OCI-LY7 (cell line): ENCODE data around the gene NUDCD3. TPM values are rescaled to one million over a fixed set of nuclear protein-coding genes. Genes with fewer than 3 reads are reported as not detected.

Experiments used
- BruUV-seq: library from RNA; stranded (reverse); fragments of 400-500 nt; replicated peaks from 2 replicates; lab custom pipeline; 2021; lab: Mats Ljungman, UMichigan
- CTCF ChIA-PET: fragments of 300-600 bp; sonication (Branson Sonifier 250); formaldehyde crosslinking; loops from one replicate; lab custom pipeline; 2022; ENCODE audit warnings: antibody characterized with exemption; ENCODE audit not compliant: unreplicated experiment; lab: Charles Lee
- POLR2A ChIA-PET: fragments of 300-600 bp; sonication (Branson Sonifier 250); formaldehyde crosslinking; loops from one replicate; lab custom pipeline; 2022; ENCODE audit warnings: antibody characterized with exemption; lab: Charles Lee
- DNase-seq: peaks from one replicate; pipeline ENCODE4 v3.0.0-alpha.2; 2015; ENCODE audit warnings: low spot score
- H2AFZ ChIP-seq: fragments of 200-600 bp; sonication (generic), shearing (Covaris generic); 2 replicates; pipeline ENCODE4 v1.6.1; 2014; ENCODE audit warnings: mild to moderate bottlenecking, antibody characterized with exemption, low read length, moderate library complexity
- H3K27ac ChIP-seq: fragments of 200-600 bp; sonication (generic); 2 replicates; pipeline ENCODE4 v1.5.1; 2014; ENCODE audit warnings: mixed run types, low read depth, mild to moderate bottlenecking, moderate library complexity, low read length, inconsistent platforms; ENCODE audit not compliant: poor library complexity, severe bottlenecking
- H3K36me3 ChIP-seq: fragments of 200-600 bp; sonication (generic); 2 replicates; pipeline ENCODE4 v1.6.1; 2014; ENCODE audit warnings: mild to moderate bottlenecking, antibody characterized with exemption, low read length, moderate library complexity, mixed read lengths; ENCODE audit not compliant: insufficient read depth
- H3K4me1 ChIP-seq: fragments of 200-600 bp; sonication (generic); 2 replicates; pipeline ENCODE4 v1.5.1; 2014; ENCODE audit warnings: mild to moderate bottlenecking, low read length; ENCODE audit not compliant: insufficient read depth, poor library complexity, severe bottlenecking
- H3K4me2 ChIP-seq: fragments of 200-600 bp; sonication (generic); 2 replicates; pipeline ENCODE4 v1.6.1; 2014; ENCODE audit warnings: mild to moderate bottlenecking, low read length
- H3K4me3 ChIP-seq: fragments of 200-600 bp; sonication (generic); 2 replicates; pipeline ENCODE4 v1.5.1; 2014; ENCODE audit warnings: mild to moderate bottlenecking, low read depth, low read length; ENCODE audit not compliant: poor library complexity, severe bottlenecking
- H3K79me2 ChIP-seq: fragments of 200-600 bp; sonication (generic); 2 replicates; pipeline ENCODE4 v1.6.1; 2016; ENCODE audit warnings: low read depth, mild to moderate bottlenecking, low read length, moderate library complexity, mixed read lengths; ENCODE audit not compliant: insufficient read depth
- H3K9me2 ChIP-seq: fragments of 200-600 bp; sonication (generic); 2 replicates; pipeline ENCODE4 v1.6.1; 2016; ENCODE audit warnings: mild to moderate bottlenecking, low read length, mixed read lengths; ENCODE audit not compliant: insufficient read depth
- H3K9me3 ChIP-seq: fragments of 200-600 bp; sonication (generic); 2 replicates; pipeline ENCODE4 v1.6.1; 2014; ENCODE audit warnings: mild to moderate bottlenecking, mixed run types, low read length, mixed read lengths
- H4K20me1 ChIP-seq: fragments of 200-600 bp; sonication (generic); 2 replicates; pipeline ENCODE4 v1.6.1; 2014; ENCODE audit warnings: mild to moderate bottlenecking, antibody characterized with exemption, low read length, moderate library complexity, mixed read lengths; ENCODE audit not compliant: insufficient read depth
- EZH2phosphoT487 ChIP-seq: fragments of 200-600 bp; sonication (generic); IDR thresholded peaks from 2 replicates; pipeline ENCODE4 v1.6.1; 2018; ENCODE audit warnings: low read depth, borderline replicate concordance, mild to moderate bottlenecking, mixed run types, antibody characterized with exemption, low read length, moderate library complexity, mixed read lengths
- intact Hi-C: fragments of 100-400 bp; cut with micrococcal nuclease; formaldehyde crosslinking; loops from one replicate; pipeline ENCODE4 v1.10.0; 2022; ENCODE audit not compliant: unreplicated experiment
- total RNA-seq, 2 experiments: library from RNA; depleted of rRNA in 1 of 2; stranded (reverse); fragments of >200 nt in 1 of 2; shearing (Covaris generic) in 1 of 2; gene quantifications; 2 replicates each; pipeline ENCODE4 v1.2.3, GENCODE V29; 2014 to 2022
- TF ChIP-seq, protein P1 (sequence below): fragments of 200-600 bp; sonication (generic); conservative IDR thresholded peaks from 2 replicates; pipeline ENCODE4 v1.5.1; 2014; ENCODE audit warnings: mild to moderate bottlenecking, antibody characterized with exemption, low read length, moderate library complexity, mixed read lengths

Gene NUDCD3
- total RNA-seq, 2 experiments from 2014 or later: 57.0 to 108 TPM

DNA sequence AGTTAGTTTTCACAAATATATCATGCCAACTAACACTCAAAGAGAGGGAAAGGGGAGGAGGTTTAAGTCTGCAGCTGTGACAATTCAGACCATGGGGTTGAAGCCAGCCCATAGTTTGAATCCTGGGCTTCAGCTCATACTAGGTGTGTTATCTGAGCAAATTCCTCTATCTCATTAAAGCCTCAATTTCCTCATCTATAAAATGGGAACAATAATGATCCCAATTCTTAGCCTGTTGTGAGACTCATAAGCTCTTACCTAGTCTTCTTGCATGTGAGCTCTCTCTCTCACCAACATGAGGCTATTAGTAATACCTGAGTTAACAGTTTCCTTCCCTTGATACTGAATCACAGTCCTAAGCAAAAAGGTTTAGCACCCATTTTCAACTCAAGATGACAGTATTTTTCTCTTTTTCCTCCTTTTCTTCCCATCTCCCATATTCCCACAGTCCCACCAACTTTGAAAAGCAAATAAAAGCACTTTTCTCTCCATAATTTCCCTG is 49.8 kb downstream of the NUDCD3 start:
- no peak for DNase-seq
- no peaks in the 10 kb centered on the region for H4K20me1 ChIP-seq
- no peak overlapping the region for H2AFZ ChIP-seq
- intact Hi-C loops: no loop called here
- TF ChIP-seq, protein P1, sequence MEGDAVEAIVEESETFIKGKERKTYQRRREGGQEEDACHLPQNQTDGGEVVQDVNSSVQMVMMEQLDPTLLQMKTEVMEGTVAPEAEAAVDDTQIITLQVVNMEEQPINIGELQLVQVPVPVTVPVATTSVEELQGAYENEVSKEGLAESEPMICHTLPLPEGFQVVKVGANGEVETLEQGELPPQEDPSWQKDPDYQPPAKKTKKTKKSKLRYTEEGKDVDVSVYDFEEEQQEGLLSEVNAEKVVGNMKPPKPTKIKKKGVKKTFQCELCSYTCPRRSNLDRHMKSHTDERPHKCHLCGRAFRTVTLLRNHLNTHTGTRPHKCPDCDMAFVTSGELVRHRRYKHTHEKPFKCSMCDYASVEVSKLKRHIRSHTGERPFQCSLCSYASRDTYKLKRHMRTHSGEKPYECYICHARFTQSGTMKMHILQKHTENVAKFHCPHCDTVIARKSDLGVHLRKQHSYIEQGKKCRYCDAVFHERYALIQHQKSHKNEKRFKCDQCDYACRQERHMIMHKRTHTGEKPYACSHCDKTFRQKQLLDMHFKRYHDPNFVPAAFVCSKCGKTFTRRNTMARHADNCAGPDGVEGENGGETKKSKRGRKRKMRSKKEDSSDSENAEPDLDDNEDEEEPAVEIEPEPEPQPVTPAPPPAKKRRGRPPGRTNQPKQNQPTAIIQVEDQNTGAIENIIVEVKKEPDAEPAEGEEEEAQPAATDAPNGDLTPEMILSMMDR: no peak
- TF ChIP-seq EZH2phosphoT487: no peak
- peaks cover 6% of the 10 kb centered on the region; the same call in 1 of the 2 replicates for H3K79me2 ChIP-seq
- H3K9me2 ChIP-seq: no peaks in the 10 kb centered on the region
- no peak overlapping the region for H3K27ac ChIP-seq
- no peak overlapping the region for H3K4me3 ChIP-seq
- no peak overlapping the region for H3K4me2 ChIP-seq
- ChIA-PET POLR2A (interaction anchor here (0.7 kb wide), 2 partner anchors 8 to 16 kb away, joined by 4 to 5 read pairs; no protein-coding TSS in a partner anchor), CTCF (no interaction called here)
- no TSS peak for BruUV-seq
- H3K9me3 ChIP-seq: peaks cover 12% of the 10 kb centered on the region
- no peaks in the 10 kb centered on the region for H3K4me1 ChIP-seq
- H3K36me3 ChIP-seq: peaks cover 51% of the 10 kb centered on the region

- no TSS peak for BruUV-seq
- H3K9me3 ChIP-seq: peaks cover 5% of the 10 kb centered on the region; the same call in 1 of the 2 replicates
- H3K4me1 ChIP-seq: no peaks in the 10 kb centered on the region
- DNase-seq: no peak
- ChIA-PET CTCF (no interaction called here), POLR2A (interaction anchor here (0.7 kb wide), 1 partner anchor 8 kb away, joined by 4 read pairs; no protein-coding TSS in a partner anchor)
- H3K4me2 ChIP-seq: no peak overlapping the region
- no peaks in the 10 kb centered on the region for H3K9me2 ChIP-seq
- peaks cover 48% of the 10 kb centered on the region for H3K36me3 ChIP-seq
- H3K27ac ChIP-seq: no peak overlapping the region
- H3K79me2 ChIP-seq: peaks cover 6% of the 10 kb centered on the region; the same call in 1 of the 2 replicates
- no peaks in the 10 kb centered on the region for H4K20me1 ChIP-seq
- H2AFZ ChIP-seq: no peak overlapping the region
- intact Hi-C loops: no loop called here
- H3K4me3 ChIP-seq: no peak overlapping the region
- TF ChIP-seq EZH2phosphoT487: no peak
- TF ChIP-seq, protein P1: no peak
These were observed 50.5 kb downstream of the NUDCD3 start for GRCh38 chr7:44439926-44440325.

GRCh38 chr7:44438816-44439215 is 51.6 kb downstream of the NUDCD3 start:
- Histone ChIP-seq H2AFZ (no peak overlapping the region), H3K4me2 (no peak overlapping the region), H4K20me1 (no peaks in the 10 kb centered on the region), H3K27ac (no peak overlapping the region), H3K36me3 (peaks cover 42% of the 10 kb centered on the region), H3K9me2 (no peaks in the 10 kb centered on the region), H3K79me2 (peaks cover 6% of the 10 kb centered on the region; the same call in 1 of the 2 replicates), H3K4me1 (peaks cover 6% of the 10 kb centered on the region), H3K9me3 (no peaks in the 10 kb centered on the region), H3K4me3 (no peak overlapping the region)
- BruUV-seq: no TSS peak
- ChIA-PET POLR2A (interaction anchor here (0.8 to 2.0 kb wide), 4 partner anchors 9 to 31 kb away, joined by 3 to 6 read pairs (median 5); no protein-coding TSS in a partner anchor), CTCF (no interaction called here)
- intact Hi-C loops: no loop called here
- TF ChIP-seq EZH2phosphoT487: no peak
- TF ChIP-seq, protein P1: no peak
- no peak for DNase-seq
